ENCODE results near the gene CELSR3.

CELSR3 gene

GRCh38 chr3:48637305-48637704 lies 25.4 kb downstream of the CELSR3 start:
- DNase-seq, result no peak
- in situ Hi-C loops (cut with MboI; ENCODE audit: low pct_unique_long_range_greater_than_20kb, low sequenced_read_pairs), result no loop called here

- in situ Hi-C loops (cut with MboI; ENCODE audit: low pct_unique_long_range_greater_than_20kb, low sequenced_read_pairs), result no loop called here
- no peak for DNase-seq
Observed at GRCh38 chr3:48636149-48636655, 26.5 kb downstream of the CELSR3 start.

- in situ Hi-C loops (cut with MboI; ENCODE audit: low pct_unique_long_range_greater_than_20kb, low sequenced_read_pairs), result no loop called here
- peak; percentile 98 for DNase-seq
Observed at GRCh38 chr3:48635222-48636021, 27.3 kb downstream of the CELSR3 start, which contains the start of gene SLC26A6. TSS of gene SLC26A6 (minus strand) at chr3:48635461. CDS start at chr3:48635393, 68 bp downstream.

GRCh38 chr3:48634661-48635221 lies 27.9 kb downstream of the CELSR3 start:
- DNase-seq, result peak; percentile 61
- in situ Hi-C loops (cut with MboI; ENCODE audit: low pct_unique_long_range_greater_than_20kb, low sequenced_read_pairs), result no loop called here

- no peak for DNase-seq
- in situ Hi-C loops (cut with MboI; ENCODE audit: low pct_unique_long_range_greater_than_20kb, low sequenced_read_pairs), result no loop called here
Observed at GRCh38 chr3:48633743-48634142, 28.9 kb downstream of the CELSR3 start.

GRCh38 chr3:48633256-48633655 lies 29.4 kb downstream of the CELSR3 start:
- in situ Hi-C loops (cut with MboI; ENCODE audit: low pct_unique_long_range_greater_than_20kb, low sequenced_read_pairs), result no loop called here
- DNase-seq, result no peak

GRCh38 chr3:48631516-48632448 lies 30.9 kb downstream of the CELSR3 start:
- no peak for DNase-seq
- in situ Hi-C loops (cut with MboI; ENCODE audit: low pct_unique_long_range_greater_than_20kb, low sequenced_read_pairs), result no loop called here

- in situ Hi-C loops (cut with MboI; ENCODE audit: low pct_unique_long_range_greater_than_20kb, low sequenced_read_pairs), result no loop called here
Observed at GRCh38 chr3:48630833-48631232, 31.9 kb downstream of the CELSR3 start.

GRCh38 chr3:48630407-48630806 lies 32.3 kb downstream of the CELSR3 start:
- in situ Hi-C loops (cut with MboI; ENCODE audit: low pct_unique_long_range_greater_than_20kb, low sequenced_read_pairs), result no loop called here
- DNase-seq, result no peak

More at GRCh38 chr3:48630833-48631232, 31.9 kb downstream of the CELSR3 start:
- DNase-seq, result no peak

GRCh38 chr3:48629894-48630293 lies 32.8 kb downstream of the CELSR3 start:
- in situ Hi-C loops (cut with MboI; ENCODE audit: low pct_unique_long_range_greater_than_20kb, low sequenced_read_pairs), result no loop called here
- no peak for DNase-seq

GRCh38 chr3:48628277-48629017 lies 34.2 kb downstream of the CELSR3 start:
- in situ Hi-C loops (cut with MboI; ENCODE audit: low pct_unique_long_range_greater_than_20kb, low sequenced_read_pairs), result no loop called here
- DNase-seq, result no peak

- DNase-seq, result no peak
- in situ Hi-C loops (cut with MboI; ENCODE audit: low pct_unique_long_range_greater_than_20kb, low sequenced_read_pairs), result no loop called here
Observed at GRCh38 chr3:48625600-48625999, 37.1 kb downstream of the CELSR3 start.

- in situ Hi-C loops (cut with MboI; ENCODE audit: low pct_unique_long_range_greater_than_20kb, low sequenced_read_pairs), result no loop called here
- DNase-seq, result no peak
Observed at GRCh38 chr3:48624767-48625166, 37.9 kb downstream of the CELSR3 start.

GRCh38 chr3:48623851-48624547 lies 38.7 kb downstream of the CELSR3 start:
- in situ Hi-C loops (cut with MboI; ENCODE audit: low pct_unique_long_range_greater_than_20kb, low sequenced_read_pairs), result no loop called here
- DNase-seq, result no peak

GRCh38 chr3:48621461-48621869 lies 41.2 kb downstream of the CELSR3 start, which contains the start of gene TMEM89:
TSS of gene TMEM89 (minus strand) at chr3:48621769. CDS start at chr3:48621756, 13 bp downstream.
- DNase-seq, result no peak

GRCh38 chr3:48619541-48620524 lies 42.9 kb downstream of the CELSR3 start:
- no peak for DNase-seq
- in situ Hi-C loops (cut with MboI; ENCODE audit: low pct_unique_long_range_greater_than_20kb, low sequenced_read_pairs), result no loop called here

More at GRCh38 chr3:48621461-48621869, 41.2 kb downstream of the CELSR3 start, which contains the start of gene TMEM89:
- in situ Hi-C loops (cut with MboI; ENCODE audit: low pct_unique_long_range_greater_than_20kb, low sequenced_read_pairs), result no loop called here

- no peak for DNase-seq
- in situ Hi-C loops (cut with MboI; ENCODE audit: low pct_unique_long_range_greater_than_20kb, low sequenced_read_pairs), result no loop called here
Observed at GRCh38 chr3:48617559-48617958, 45.1 kb downstream of the CELSR3 start.
